Activated CD4-positive, alpha-beta T cell treated with anti-CD3 and anti-CD28 coated beads for 48 hours (primary cell): ENCODE data around the gene GABBR2.

ENCODE experiments used
- DNase-seq: peaks from one replicate; pipeline ENCODE4 v3.0.0-alpha.2; 2020

GABBR2 gene

DNA sequence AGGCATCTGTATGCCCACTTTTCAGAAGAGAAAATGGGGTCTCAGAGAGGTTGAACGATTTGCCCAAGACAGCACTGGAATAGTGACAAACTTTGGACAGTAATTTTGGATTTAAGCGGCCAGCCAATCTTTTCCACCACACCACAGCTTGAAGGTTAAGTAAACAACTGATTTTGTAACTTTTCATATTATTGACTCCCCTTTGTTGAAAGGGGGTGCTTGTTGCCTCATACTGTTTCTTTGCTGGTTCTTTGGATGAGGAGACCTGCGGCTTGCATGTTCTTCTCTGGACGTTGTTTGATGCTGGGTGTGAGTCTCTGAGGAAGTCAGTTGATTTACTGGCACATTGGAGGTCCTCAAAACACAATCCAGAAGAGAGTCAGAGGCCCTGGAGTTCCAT, 11.7 kb upstream of the GABBR2 start:
- DNase-seq, result no peak

- DNase-seq, result no peak
Measured at GRCh38 chr9:98719055-98719454, 10.3 kb upstream of the GABBR2 start.

- DNase-seq, result no peak
Measured at GRCh38 chr9:98714833-98715232, 6.1 kb upstream of the GABBR2 start.

DNA sequence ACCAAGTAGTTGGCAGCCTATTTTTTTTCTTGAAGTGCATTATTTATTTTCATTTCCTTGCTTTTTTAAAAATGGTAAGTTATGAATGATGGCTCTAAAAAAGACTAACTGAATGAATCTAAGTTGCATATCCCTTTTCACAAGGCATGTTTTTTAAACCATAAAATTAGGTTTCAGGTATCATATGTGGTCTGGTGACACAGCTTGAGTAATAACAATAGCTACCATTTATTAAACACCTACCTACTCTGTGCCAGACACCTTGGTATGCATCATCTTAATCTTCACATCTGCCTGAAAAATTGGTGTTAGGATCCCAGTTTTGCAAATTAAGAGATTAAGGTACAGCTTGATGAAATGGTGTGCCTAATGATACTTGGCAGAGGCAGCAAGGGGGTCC, 4.3 kb upstream of the GABBR2 start:
- DNase-seq, result no peak

DNA sequence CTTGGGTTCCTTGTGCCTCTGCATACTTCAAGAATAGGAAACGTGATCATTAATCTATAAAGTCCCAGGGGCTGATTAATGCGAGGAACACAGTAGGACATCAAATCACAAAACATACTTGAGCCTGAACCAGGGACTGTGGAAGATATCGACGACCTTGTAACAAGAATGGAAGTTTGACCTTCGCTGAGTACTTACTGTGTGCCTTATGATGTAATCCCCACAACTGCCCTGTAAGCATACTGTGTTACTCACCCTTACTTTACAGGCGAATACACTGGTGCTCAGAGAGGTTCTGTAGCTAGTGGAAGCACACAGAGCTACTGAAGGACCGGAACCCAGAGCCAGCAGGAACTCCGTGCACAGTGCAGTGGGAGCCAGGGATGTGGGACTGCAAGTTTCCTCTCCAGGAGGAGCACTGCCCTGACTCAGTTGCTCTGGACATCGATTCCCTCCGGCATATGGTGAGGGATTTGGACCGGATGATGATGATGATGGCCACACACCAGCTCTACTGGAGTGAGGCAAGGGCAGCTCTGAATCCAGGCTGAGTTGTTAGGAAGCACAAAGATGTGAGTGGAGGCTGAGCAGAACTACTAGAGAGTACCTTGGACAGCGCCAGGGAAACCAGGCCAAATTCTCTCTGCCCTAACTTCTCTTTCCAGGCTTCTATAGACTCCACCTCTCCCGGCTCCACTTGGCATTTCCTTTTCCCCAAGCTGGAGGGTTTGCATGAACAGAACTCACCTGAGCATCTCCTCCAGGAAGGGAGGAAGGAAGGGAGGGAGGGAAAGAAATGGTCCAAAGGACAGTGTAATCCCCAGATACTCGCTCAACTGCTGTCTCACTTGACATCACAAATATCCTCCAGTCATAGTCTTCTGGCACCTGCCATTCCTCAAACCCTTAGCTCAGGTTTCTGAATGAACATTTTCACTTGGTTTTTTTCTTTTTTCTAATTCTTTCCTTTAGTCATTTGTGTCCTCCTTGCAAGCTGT, 1.5 kb upstream of the GABBR2 start:
- no peak for DNase-seq

GRCh38 chr9:98708103-98708932, 417 bp downstream of the GABBR2 start:
- no peak for DNase-seq

- peak; percentile 55 for DNase-seq
Measured at GRCh38 chr9:98707166-98708102, 1.3 kb downstream of the GABBR2 start.

- no peak for DNase-seq
Measured at GRCh38 chr9:98706651-98707165, 2.0 kb downstream of the GABBR2 start.

- no peak for DNase-seq
Measured at GRCh38 chr9:98702835-98703380, 5.8 kb downstream of the GABBR2 start.

DNA sequence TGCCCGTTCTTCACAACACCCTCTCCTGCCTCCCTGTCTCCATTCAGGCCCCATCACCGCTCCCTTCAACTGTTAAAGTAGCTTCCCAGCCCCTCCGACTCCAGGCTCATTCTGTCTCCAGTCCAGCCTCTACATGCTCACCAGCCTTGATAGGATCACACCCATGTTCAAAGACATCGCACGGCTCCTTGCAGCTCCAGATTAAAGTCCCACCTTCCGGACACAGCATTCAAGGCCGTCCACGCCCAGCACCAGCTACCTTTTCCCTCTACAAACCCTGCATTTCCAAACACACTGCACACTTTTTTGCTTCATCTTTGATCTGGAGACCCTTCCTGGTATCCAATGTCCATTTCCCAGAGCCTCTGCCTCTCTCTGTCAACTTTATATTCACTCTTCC, 6.4 kb downstream of the GABBR2 start:
- DNase-seq, result no peak

DNA sequence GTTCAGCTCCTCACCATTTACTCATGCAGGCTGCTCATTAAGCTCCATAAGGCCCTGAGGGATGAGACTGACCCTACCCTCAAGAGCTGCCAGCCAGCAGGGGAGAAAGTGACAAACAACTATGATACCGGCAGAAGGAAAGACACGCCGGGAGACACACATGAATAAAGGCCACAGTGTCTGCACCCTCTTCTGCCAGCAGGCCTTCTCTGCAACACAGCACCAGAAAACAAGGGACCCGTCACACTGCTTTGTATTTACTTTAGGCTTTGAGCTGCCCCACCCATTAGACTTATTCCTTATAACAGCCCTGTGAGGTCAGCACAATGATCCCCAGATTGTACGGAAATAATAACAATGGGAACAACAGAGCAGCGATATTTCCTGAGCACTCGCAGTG, 7.2 kb downstream of the GABBR2 start:
- DNase-seq, result no peak

GRCh38 chr9:98700801-98701200, 7.9 kb downstream of the GABBR2 start:
- no peak for DNase-seq

- no peak for DNase-seq
Measured at GRCh38 chr9:98698856-98699255, 9.9 kb downstream of the GABBR2 start.

GRCh38 chr9:98694943-98695342, 13.8 kb downstream of the GABBR2 start:
- DNase-seq, result no peak

DNA sequence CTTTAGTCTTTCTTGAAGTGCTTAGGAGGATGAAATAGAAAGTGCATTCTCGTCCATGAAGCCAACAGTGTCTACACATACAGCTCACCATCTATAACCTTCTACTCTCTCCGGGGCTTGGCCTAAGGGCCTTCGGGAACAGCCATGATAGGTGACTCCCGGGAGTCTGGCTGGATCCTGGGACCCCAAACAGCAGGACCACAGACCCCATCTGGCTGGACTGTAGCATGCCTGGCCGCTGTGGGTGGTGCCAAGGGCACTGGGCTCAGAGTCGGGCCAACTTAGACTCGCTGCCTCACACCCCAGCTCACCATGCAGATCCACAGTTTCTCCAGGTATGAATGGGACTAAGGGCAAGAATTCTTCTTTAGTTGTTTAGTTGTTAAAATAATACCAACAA, 16.3 kb downstream of the GABBR2 start:
- DNase-seq, result no peak

DNA sequence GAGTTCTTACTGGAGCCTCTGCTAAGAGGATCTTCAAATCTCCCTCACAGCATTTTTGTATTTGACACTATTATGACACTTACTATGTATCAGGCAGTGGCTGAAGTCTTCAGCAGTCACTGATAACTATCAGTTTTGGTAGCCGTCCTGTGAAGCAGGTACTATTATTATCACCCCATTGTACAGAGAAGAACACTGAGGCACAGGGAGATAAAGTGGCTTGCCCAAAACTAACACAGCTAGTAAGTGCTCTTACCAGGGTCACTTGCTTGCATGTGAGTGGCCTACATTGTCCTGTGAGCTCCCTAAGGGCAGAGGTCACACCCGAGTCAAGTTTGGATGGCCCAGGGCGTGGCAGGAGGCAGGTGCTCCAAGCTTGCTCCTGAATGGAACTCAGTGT, 16.8 kb downstream of the GABBR2 start:
- no peak for DNase-seq

DNA sequence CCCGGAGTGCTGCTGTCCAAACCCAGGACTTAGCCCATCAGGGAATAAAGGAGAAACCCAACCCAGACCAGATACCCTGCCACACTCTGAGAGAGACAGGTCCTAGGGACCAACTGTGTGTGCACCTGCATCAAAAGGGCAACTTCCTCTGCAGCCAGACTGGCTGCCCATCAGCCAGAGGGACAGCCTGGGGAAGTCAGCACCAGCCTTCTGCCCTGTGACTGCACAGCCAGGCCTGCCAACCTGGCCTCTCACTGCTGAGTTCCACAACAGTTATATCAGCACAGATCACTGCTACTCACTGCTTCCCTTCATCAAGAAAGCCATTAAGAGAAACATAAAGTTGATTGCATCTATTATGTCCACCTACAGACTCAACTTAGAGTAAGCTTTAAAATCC, 18.0 kb downstream of the GABBR2 start:
- DNase-seq, result no peak

- DNase-seq, result no peak
Measured at GRCh38 chr9:98688710-98689495, 19.8 kb downstream of the GABBR2 start.

GRCh38 chr9:98687911-98688310, 20.8 kb downstream of the GABBR2 start:
- DNase-seq, result no peak

- no peak for DNase-seq
Measured at GRCh38 chr9:98686961-98687855, 21.5 kb downstream of the GABBR2 start.
